K562 (cell line): Measurements from ENCODE around the gene ZNF516. TPM values are rescaled to one million over a fixed set of nuclear protein-coding genes. Genes with fewer than 3 reads are reported as not detected.

Source experiments
- ATAC-seq: fragments of 200-7000 bp; cut with Tn5 transposase; 3 replicates; pipeline ENCODE4 v1.9.1; 2020; ENCODE audit warnings: moderate library complexity
- BruUV-seq: library from RNA; stranded (reverse); fragments of 400-500 nt; replicated peaks from 2 replicates; lab custom pipeline; 2021; lab: Mats Ljungman, UMichigan
- CTCF ChIA-PET: fragments of 300-600 bp; formaldehyde crosslinking; extraction: SDS; loops from one replicate; lab custom pipeline; 2021; ENCODE audit warnings: low intra/inter-chr PET ratio; lab: Yijun Ruan, JAX
- POLR2A ChIA-PET: fragments of 300-600, 350-650 bp; sonication (Branson Sonifier 250); formaldehyde crosslinking; extraction: SDS; loops from one replicate; lab custom pipeline; 2021; ENCODE audit warnings: antibody characterized with exemption, inconsistent platforms; lab: Yijun Ruan, JAX
- DNase-seq, 4 experiments: peaks; one replicate each; pipeline versions ENCODE4 v3.0.0 to v3.0.0-alpha.2; 2011 to 2018; ENCODE audit warnings: low spot score in 3 of 4, mixed read lengths in 3 of 4; ENCODE audit errors: extremely low read depth in 1 of 4
- FAIRE-seq: peaks from 2 replicates; lab custom pipeline; 2011; peaks lifted over from hg19 to GRCh38; lab: Jason Lieb, UNC
- H2AFZ ChIP-seq: 2 replicates; pipeline ENCODE4 v1.6.0; 2011; ENCODE audit warnings: low read depth, low read length, control low read depth, inconsistent platforms
- H3K27ac ChIP-seq: fragments of 200-600 bp; 3 replicates; pipeline ENCODE4 v1.8.0; 2011; ENCODE audit warnings: low read depth, mild to moderate bottlenecking, control low read depth, inconsistent platforms, low read length, moderate library complexity, mixed read lengths; ENCODE audit errors: extremely low read depth
- H3K27me3 ChIP-seq, 2 experiments: fragments of 300-600 bp in 1 of 2; 2 replicates in 1 of 2; 3 replicates in 1 of 2; pipeline versions ENCODE4 v1.6.0 to v1.8.0; 2011; ENCODE audit warnings: inconsistent platforms in 2 of 2, low read length in 2 of 2, mild to moderate bottlenecking in 1 of 2, mixed read lengths in 1 of 2, moderate library complexity in 1 of 2; ENCODE audit not compliant: control insufficient read depth in 2 of 2, insufficient read depth in 2 of 2
- H3K36me3 ChIP-seq: fragments of 300-600 bp; 3 replicates; pipeline ENCODE4 v1.8.0; 2011; ENCODE audit warnings: mild to moderate bottlenecking, low read length, inconsistent platforms; ENCODE audit not compliant: control insufficient read depth, insufficient read depth
- H3K4me1 ChIP-seq, 2 experiments: fragments of 200-600 bp in 1 of 2; replicated peaks in 1 of 2; 2 replicates in 1 of 2; 3 replicates in 1 of 2; pipeline versions ENCODE4 v1.5.1 to v1.8.0; 2011; ENCODE audit warnings: inconsistent platforms in 2 of 2, low read length in 2 of 2, mild to moderate bottlenecking in 1 of 2, mixed read lengths in 1 of 2, moderate library complexity in 1 of 2; ENCODE audit not compliant: control insufficient read depth in 2 of 2, insufficient read depth in 2 of 2
- H3K4me2 ChIP-seq: 2 replicates; pipeline ENCODE4 v1.6.1; 2011; ENCODE audit warnings: low read length, control low read depth, inconsistent platforms, mixed read lengths; ENCODE audit not compliant: insufficient read depth
- H3K4me3 ChIP-seq: fragments of 200-600 bp; sonication (generic), shearing (Covaris generic); 2 replicates; pipeline ENCODE4 v1.5.1; 2016; ENCODE audit warnings: control low read depth, inconsistent platforms
- H3K79me2 ChIP-seq: fragments of 200-600 bp; 3 replicates; pipeline ENCODE4 v1.8.0; 2011; ENCODE audit warnings: low read length, inconsistent platforms; ENCODE audit not compliant: control insufficient read depth, insufficient read depth
- H3K9ac ChIP-seq, 2 experiments: 2 replicates each; pipeline versions ENCODE4 v1.6.0 to v1.6.1; 2011; ENCODE audit warnings: low read depth in 2 of 2, low read length in 2 of 2, control low read depth in 1 of 2, inconsistent platforms in 1 of 2, mild to moderate bottlenecking in 1 of 2, mixed read lengths in 1 of 2; ENCODE audit not compliant: insufficient read depth in 1 of 2
- H3K9me1 ChIP-seq: one replicate; pipeline ENCODE4 v1.6.0; 2011; ENCODE audit warnings: inconsistent platforms, mild to moderate bottlenecking, low read length, moderate library complexity; ENCODE audit not compliant: control insufficient read depth, insufficient read depth
- H3K9me3 ChIP-seq: replicated peaks from 2 replicates; pipeline ENCODE4 v1.5.1; 2011; ENCODE audit warnings: low read depth, low read length, inconsistent platforms; ENCODE audit not compliant: control insufficient read depth, insufficient read depth
- H4K20me1 ChIP-seq: replicated peaks from 2 replicates; pipeline ENCODE4 v1.6.1; 2011; ENCODE audit warnings: low read length, inconsistent platforms, mixed read lengths; ENCODE audit not compliant: control insufficient read depth, insufficient read depth
- CSDE1 ChIP-seq, 2 experiments: fragments of 450-650 bp; IDR thresholded peaks; 2 replicates each; pipeline ENCODE4 v1.6.1; 2016; ENCODE audit warnings: mild to moderate bottlenecking in 1 of 2
- EZH2 ChIP-seq: IDR thresholded peaks from 2 replicates; pipeline ENCODE4 v1.6.1; 2012; ENCODE audit warnings: low read depth, mild to moderate bottlenecking, inconsistent platforms, low read length, borderline replicate concordance
- NCOA2 ChIP-seq, 2 experiments: fragments of 450-650 bp; IDR thresholded peaks; 2 replicates each; pipeline ENCODE4 v1.6.1; 2018; ENCODE audit warnings: mild to moderate bottlenecking in 2 of 2, moderate library complexity in 1 of 2; ENCODE audit not compliant: partially characterized antibody in 2 of 2
- NCOR1 ChIP-seq: fragments of 450-650 bp; IDR thresholded peaks from 2 replicates; pipeline ENCODE4 v1.6.1; 2016; ENCODE audit warnings: mild to moderate bottlenecking, moderate library complexity
- NR3C1 ChIP-seq: sonication (generic); formaldehyde crosslinking; IDR thresholded peaks from 2 replicates; pipeline ENCODE4 v1.8.1; 2022; ENCODE audit warnings: missing genetic modification reagents
- NR4A1 ChIP-seq, 2 experiments: fragments of 250-450 bp in 1 of 2; fragments of 450-650 bp in 1 of 2; sonication (Bioruptor Pico) in 1 of 2; IDR thresholded peaks; 2 replicates each; pipeline versions ENCODE4 v1.4.0 to v1.6.1; 2016 to 2020; ENCODE audit warnings: mild to moderate bottlenecking in 2 of 2, missing compliant biosample characterization in 1 of 2, missing genetic modification characterization in 1 of 2, moderate library complexity in 1 of 2
- TFAM ChIP-seq: fragments of 250-450 bp; sonication (Bioruptor Pico); conservative IDR thresholded peaks from 2 replicates; pipeline ENCODE4 v1.5.0; 2021; ENCODE audit warnings: mild to moderate bottlenecking, moderate library complexity
- ZKSCAN1 ChIP-seq: fragments of 150-350 bp; IDR thresholded peaks from 2 replicates; pipeline ENCODE4 v1.6.1; 2016; ENCODE audit warnings: low read depth, low read length
- ZNF324 ChIP-seq: fragments of 250-450 bp; sonication (Bioruptor Pico); IDR thresholded peaks from 2 replicates; pipeline ENCODE4 v1.4.0; 2020; ENCODE audit warnings: mild to moderate bottlenecking
- ZNF408 ChIP-seq: fragments of 250-450 bp; sonication (Bioruptor Pico); IDR thresholded peaks from 2 replicates; pipeline ENCODE4 v1.4.0; 2020; ENCODE audit warnings: low read depth, mild to moderate bottlenecking, moderate library complexity
- ZNF77 ChIP-seq: fragments of 250-450 bp; sonication (Bioruptor Pico); IDR thresholded peaks from 2 replicates; pipeline ENCODE4 v1.5.0; 2020
- WGBS: fragments of 100-300 bp; shearing (Covaris generic); methylation state at CpG from one replicate; pipeline ENCODE4 v1.1.6; 2016; ENCODE audit warnings: low coverage, mixed read lengths; ENCODE audit not compliant: insufficient coverage; ENCODE audit errors: missing lambda C conversion rate; 5-methylcytosine and 5-hydroxymethylcytosine counted together
- in situ Hi-C: fragments of 300-500 bp; cut with MboI; formaldehyde crosslinking; loops from 4 replicates; pipeline ENCODE4 v1.15.0; 2018; ENCODE audit warnings: inconsistent platforms, mixed read lengths
- intact Hi-C: fragments of 100-400 bp; cut with micrococcal nuclease; formaldehyde crosslinking; loops from 2 replicates; pipeline ENCODE4 v1.14.2; 2022
- polyA plus RNA-seq, 8 experiments: library from polyadenylated mRNA; depleted of rRNA in 4 of 8; stranded (reverse) in 5 of 8; unstranded in 3 of 8; fragments of >200 nt; fragmentation: Nextera tagmentation in 2 of 8; fragmentation: Illumina TruSeq in 1 of 8; extraction: Ambion mirVana in 2 of 8; extraction: Trizol in 1 of 8; gene quantifications; 2 replicates each; pipeline versions ENCODE4 v1.2.1 to v1.2.3, GENCODE V29; 2011 to 2014; ENCODE audit warnings: inconsistent platforms in 1 of 8, missing spikeins in 1 of 8
- total RNA-seq, 7 experiments: library from RNA; depleted of rRNA in 6 of 7; stranded (reverse); fragments of >200 nt in 6 of 7; fragmentation: Illumina TruSeq in 2 of 7; extraction: Trizol in 2 of 7; gene quantifications; 2 replicates each; pipeline versions ENCODE4 v1.2.1 to v1.2.3, GENCODE V29; 2011 to 2021; ENCODE audit warnings: low replicate concordance in 1 of 7
- TF ChIP-seq, protein P1 (sequence below): sonication (generic); formaldehyde crosslinking; IDR thresholded peaks from 2 replicates; pipeline ENCODE4 v1.8.0; 2022; ENCODE audit warnings: mild to moderate bottlenecking, missing genetic modification reagents
- TF ChIP-seq, protein P2 (sequence below): fragments of 450-650 bp; formaldehyde crosslinking; IDR thresholded peaks from 2 replicates; pipeline ENCODE4 v1.4.0; 2020; ENCODE audit warnings: mild to moderate bottlenecking

ZNF516 gene
- total and polyA plus RNA-seq, 9 of the 15 experiments (the other 6 are each of a cell fraction or from before 2014, with no cell fraction given): 0.04 to 0.20 (median 0.08) TPM; not detected in 3

DNA sequence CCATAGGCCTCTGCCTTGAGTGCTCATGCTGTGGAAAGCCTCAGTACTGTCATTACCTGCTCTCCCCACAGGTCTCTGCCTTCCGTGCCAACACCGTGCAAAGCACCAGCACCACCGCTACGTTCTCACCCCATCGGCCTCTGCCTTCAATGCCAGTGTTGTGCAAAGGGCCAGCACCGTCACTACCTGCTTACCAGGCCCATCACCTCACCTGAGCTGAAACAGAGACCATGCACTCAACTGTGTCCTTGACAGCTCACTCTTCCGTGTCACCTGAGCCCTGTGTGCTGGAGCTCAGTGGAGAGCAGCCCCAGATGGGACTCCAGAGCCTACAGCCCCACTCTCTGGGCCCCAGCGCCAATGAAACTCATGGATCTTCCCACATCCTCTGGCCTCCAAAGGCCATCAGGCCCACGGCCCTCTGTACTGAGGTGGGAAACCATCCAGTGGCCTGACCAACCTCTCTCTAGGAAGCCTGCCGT is 62.7 kb downstream of the ZNF516 start:
- Histone ChIP-seq H3K36me3 (no peaks in the 10 kb centered on the region), H3K9me1 (no peaks in the 10 kb centered on the region), H3K79me2 (no peaks in the 10 kb centered on the region), H3K27me3 (peaks cover 0 to 51% of the 10 kb centered on the region in 2 experiments; a peak in 3 of 5 replicates), H3K4me2 (no peak overlapping the region), H3K27ac (no peak overlapping the region), H3K9me3 (no peaks in the 10 kb centered on the region), H3K4me3 (no peak overlapping the region), H2AFZ (no peak overlapping the region), H4K20me1 (no peaks in the 10 kb centered on the region; the same call in 1 of the 2 replicates), H3K4me1 (no peaks in the 10 kb centered on the region), H3K9ac (no peak overlapping the region)
- no TSS peak for BruUV-seq
- TF ChIP-seq ZNF324 (no peak), NR4A1 (CRISPR knock-in tag; IDR thresholded peaks at IDR 0.05) (no peak), NR4A1 (tag; IDR thresholded peaks at IDR 0.05) (no peak), ZKSCAN1 (no peak), ZNF408 (CRISPR knock-in tag) (no peak), ZNF77 (CRISPR knock-in tag) (no peak), NCOR1 (no peak), NCOA2 (IDR thresholded peaks at IDR 0.05; ENCODE audit: partially characterized antibody in 2 of 2) (no peak), TFAM (CRISPR knock-in tag) (no peak), NR3C1 (CRISPR knock-in tag) (no peak), EZH2 (no peak), CSDE1 (IDR thresholded peaks at IDR 0.05) (no peak)
- TF ChIP-seq, protein P1, sequence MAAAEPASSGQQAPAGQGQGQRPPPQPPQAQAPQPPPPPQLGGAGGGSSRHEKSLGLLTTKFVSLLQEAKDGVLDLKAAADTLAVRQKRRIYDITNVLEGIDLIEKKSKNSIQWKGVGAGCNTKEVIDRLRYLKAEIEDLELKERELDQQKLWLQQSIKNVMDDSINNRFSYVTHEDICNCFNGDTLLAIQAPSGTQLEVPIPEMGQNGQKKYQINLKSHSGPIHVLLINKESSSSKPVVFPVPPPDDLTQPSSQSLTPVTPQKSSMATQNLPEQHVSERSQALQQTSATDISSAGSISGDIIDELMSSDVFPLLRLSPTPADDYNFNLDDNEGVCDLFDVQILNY (CRISPR knock-in tag): no peak
- TF ChIP-seq, protein P2, sequence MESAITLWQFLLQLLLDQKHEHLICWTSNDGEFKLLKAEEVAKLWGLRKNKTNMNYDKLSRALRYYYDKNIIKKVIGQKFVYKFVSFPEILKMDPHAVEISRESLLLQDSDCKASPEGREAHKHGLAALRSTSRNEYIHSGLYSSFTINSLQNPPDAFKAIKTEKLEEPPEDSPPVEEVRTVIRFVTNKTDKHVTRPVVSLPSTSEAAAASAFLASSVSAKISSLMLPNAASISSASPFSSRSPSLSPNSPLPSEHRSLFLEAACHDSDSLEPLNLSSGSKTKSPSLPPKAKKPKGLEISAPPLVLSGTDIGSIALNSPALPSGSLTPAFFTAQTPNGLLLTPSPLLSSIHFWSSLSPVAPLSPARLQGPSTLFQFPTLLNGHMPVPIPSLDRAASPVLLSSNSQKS (CRISPR knock-in tag): no peak
- DNase-seq: no peak
- ChIA-PET CTCF (no interaction called here), POLR2A (no interaction called here)
- no peak for ATAC-seq
- in situ Hi-C loops (no loop called here), intact Hi-C loops (no loop called here)
- FAIRE-seq: no peak
- 2% methylated on average over 7 of the region's 10 CpGs for WGBS
